Ureter (tissue), 1 donor: ENCODE data around the gene ELOVL4. TPM values are rescaled to one million over a fixed set of nuclear protein-coding genes. Genes with fewer than 3 reads are reported as not detected.

Experiments used
- DNase-seq: peaks from one replicate; pipeline ENCODE4 v3.0.0-alpha.2; 2020; ENCODE audit warnings: low spot score
- total RNA-seq: library from RNA; stranded (reverse); gene quantifications from one replicate; pipeline ENCODE4 v1.2.4, GENCODE V29; 2023
- donor health status: DM: yes; HTN: yes; CAD: no.

The ELOVL4 gene
- total RNA-seq: 1.4 TPM

GRCh38 chr6:79947191-79948186 lies at the start of gene ELOVL4:
Gene ELOVL4, minus strand, starts transcription at chr6:79947553. Its CDS starts 274 bp downstream, at chr6:79947279.
- peak; percentile 59 for DNase-seq

GRCh38 chr6:79993911-79994309 lies 46.6 kb upstream of the ELOVL4 start:
- no peak for DNase-seq

- DNase-seq: no peak
These were observed 45.9 kb upstream of the ELOVL4 start for GRCh38 chr6:79993012-79993910.

- no peak for DNase-seq
These were observed 42.3 kb upstream of the ELOVL4 start for GRCh38 chr6:79989641-79990040.

- no peak for DNase-seq
These were observed 37.8 kb upstream of the ELOVL4 start for GRCh38 chr6:79985128-79985527.

GRCh38 chr6:79984261-79984660 lies 36.9 kb upstream of the ELOVL4 start:
- no peak for DNase-seq

GRCh38 chr6:79981652-79982051 lies 34.3 kb upstream of the ELOVL4 start:
- no peak for DNase-seq

- no peak for DNase-seq
These were observed 23.8 kb upstream of the ELOVL4 start for GRCh38 chr6:79971193-79971592.

GRCh38 chr6:79969784-79970183 lies 22.4 kb upstream of the ELOVL4 start:
- DNase-seq: no peak

- DNase-seq: no peak
These were observed 19.8 kb upstream of the ELOVL4 start for GRCh38 chr6:79967178-79967577.

- no peak for DNase-seq
These were observed 17.3 kb upstream of the ELOVL4 start for GRCh38 chr6:79964607-79965081.

GRCh38 chr6:79954849-79955248 lies 7.5 kb upstream of the ELOVL4 start:
- no peak for DNase-seq

GRCh38 chr6:79949233-79949632 lies 1.9 kb upstream of the ELOVL4 start:
- peak; percentile 54 for DNase-seq

- no peak for DNase-seq
These were observed 822 bp downstream of the ELOVL4 start for GRCh38 chr6:79946272-79947190.

GRCh38 chr6:79943133-79943532 lies 4.2 kb downstream of the ELOVL4 start:
- DNase-seq: no peak

GRCh38 chr6:79941489-79942151 lies 5.7 kb downstream of the ELOVL4 start:
- DNase-seq: no peak

- DNase-seq: no peak
These were observed 18.8 kb downstream of the ELOVL4 start for GRCh38 chr6:79928478-79928998.

- DNase-seq: no peak
These were observed 19.6 kb downstream of the ELOVL4 start for GRCh38 chr6:79927758-79928157.

- DNase-seq: no peak
These were observed 24.1 kb downstream of the ELOVL4 start for GRCh38 chr6:79923270-79923669.

GRCh38 chr6:79922018-79922417 lies 25.3 kb downstream of the ELOVL4 start:
- no peak for DNase-seq
